HepG2 (cell line): Measurements from ENCODE around the gene CCDC30. TPM values are rescaled to one million over a fixed set of nuclear protein-coding genes. Genes with fewer than 3 reads are reported as not detected.
A peak's percentile ranks its signal among the peaks of the same experiment; 100 is the strongest.

Source experiments
- CBX1 ChIP-seq: IDR thresholded peaks from one replicate; pipeline ENCODE4 v1.6.1; 2016; ENCODE audit warnings: antibody characterized with exemption, low read depth
- ERF ChIP-seq: IDR thresholded peaks from 2 replicates; pipeline ENCODE4 v1.6.1; 2018; ENCODE audit warnings: missing biosample characterization, missing genetic modification reagents
- GATAD2A ChIP-seq: IDR thresholded peaks from 2 replicates; pipeline ENCODE4 v1.6.1; 2016
- HOMEZ ChIP-seq: IDR thresholded peaks from 2 replicates; pipeline ENCODE4 v1.6.1; 2016; ENCODE audit warnings: low read depth
- KLF13 ChIP-seq: sonication (generic); formaldehyde crosslinking; IDR thresholded peaks from 2 replicates; pipeline ENCODE4 v1.4.0; 2020; ENCODE audit warnings: mild to moderate bottlenecking, missing genetic modification reagents
- PHF8 ChIP-seq: sonication (generic); formaldehyde crosslinking; IDR thresholded peaks from 2 replicates; pipeline ENCODE4 v1.5.0; 2020; ENCODE audit warnings: missing genetic modification reagents
- SNAPC4 ChIP-seq: sonication (generic); formaldehyde crosslinking; IDR thresholded peaks from 2 replicates; pipeline ENCODE4 v1.4.0; 2020; ENCODE audit warnings: mild to moderate bottlenecking, missing genetic modification reagents
- TEAD3 ChIP-seq: optimal IDR thresholded peaks from 2 replicates; pipeline ENCODE3; 2016; ENCODE audit warnings: borderline replicate concordance
- TFE3 ChIP-seq: IDR thresholded peaks from 2 replicates; pipeline ENCODE4 v1.6.1; 2016
- TMF1 ChIP-seq: sonication (generic); formaldehyde crosslinking; IDR thresholded peaks from 2 replicates; pipeline ENCODE4 v1.8.1; 2022; ENCODE audit warnings: low read depth, missing genetic modification reagents
- polyA plus RNA-seq, 8 experiments: library from polyadenylated mRNA; depleted of rRNA in 3 of 8; stranded (reverse) in 7 of 8; unstranded in 1 of 8; fragments of >200 nt; fragmentation: Illumina TruSeq in 4 of 8; extraction: Trizol in 4 of 8; gene quantifications; 2 replicates each; pipeline versions ENCODE4 v1.2.1 to v1.2.3, GENCODE V29; 2011 to 2016; ENCODE audit warnings: low read depth in 4 of 8, missing spikeins in 1 of 8, mixed read lengths in 1 of 8; ENCODE audit not compliant: insufficient read depth in 1 of 8
- total RNA-seq, 5 experiments: library from RNA; depleted of rRNA; stranded (reverse); fragments of >200 nt; fragmentation: Illumina TruSeq; extraction: Trizol; gene quantifications; 2 replicates each; pipeline ENCODE4 v1.2.3, GENCODE V29; 2016; ENCODE audit warnings: low read depth in 1 of 5
- TF ChIP-seq, protein P1 (sequence below): IDR thresholded peaks from 2 replicates; pipeline ENCODE4 v1.4.0; 2020; ENCODE audit warnings: mild to moderate bottlenecking, missing genetic modification reagents
- TF ChIP-seq, protein P2 (sequence below): sonication (generic); formaldehyde crosslinking; IDR thresholded peaks from 2 replicates; pipeline ENCODE4 v1.4.0; 2020; ENCODE audit warnings: mild to moderate bottlenecking, missing genetic modification reagents
- TF ChIP-seq, protein P3 (sequence below): sonication (generic); formaldehyde crosslinking; conservative IDR thresholded peaks from 2 replicates; pipeline ENCODE4 v1.5.0; 2020; ENCODE audit warnings: missing genetic modification reagents

Gene CCDC30
- total and polyA plus RNA-seq, 2 of the 13 experiments (the other 11 are each of a cell fraction or from before 2014, with no cell fraction given) = 0.25 to 0.77 TPM

DNA sequence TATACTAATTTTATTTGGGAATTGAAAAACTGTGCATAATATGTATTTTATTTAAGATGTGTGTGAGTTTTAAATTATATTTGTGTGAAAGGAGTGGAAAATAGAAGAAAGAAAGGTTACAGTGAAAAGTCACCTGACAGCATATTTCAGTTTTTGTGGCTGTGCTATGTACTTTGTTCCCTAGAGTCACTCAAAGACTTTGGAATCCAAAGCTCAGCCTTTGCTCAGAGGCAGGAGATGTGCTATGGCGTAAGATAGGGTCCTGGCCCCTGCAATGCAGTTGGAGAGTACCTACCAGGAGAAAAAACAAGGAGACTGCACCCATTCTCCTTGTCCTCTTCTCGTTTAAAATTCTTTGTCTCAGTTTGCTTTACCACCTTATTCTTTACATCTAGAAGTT, 2.9 kb downstream of the CCDC30 start (continued):
- no peak for TF ChIP-seq KLF13 (CRISPR knock-in tag)
- TF ChIP-seq PHF8 (CRISPR knock-in tag) = no peak
- 0 out of 2 replicates have a peak, but pooled peaks have one; percentile 14 for TF ChIP-seq HOMEZ
- no peak for TF ChIP-seq SNAPC4 (CRISPR knock-in tag)
- TF ChIP-seq CBX1 = no peak
- peak; percentile 35; the same call in 1 of the 2 replicates for TF ChIP-seq TFE3 (CRISPR knock-in tag)
- TF ChIP-seq, protein P1, sequence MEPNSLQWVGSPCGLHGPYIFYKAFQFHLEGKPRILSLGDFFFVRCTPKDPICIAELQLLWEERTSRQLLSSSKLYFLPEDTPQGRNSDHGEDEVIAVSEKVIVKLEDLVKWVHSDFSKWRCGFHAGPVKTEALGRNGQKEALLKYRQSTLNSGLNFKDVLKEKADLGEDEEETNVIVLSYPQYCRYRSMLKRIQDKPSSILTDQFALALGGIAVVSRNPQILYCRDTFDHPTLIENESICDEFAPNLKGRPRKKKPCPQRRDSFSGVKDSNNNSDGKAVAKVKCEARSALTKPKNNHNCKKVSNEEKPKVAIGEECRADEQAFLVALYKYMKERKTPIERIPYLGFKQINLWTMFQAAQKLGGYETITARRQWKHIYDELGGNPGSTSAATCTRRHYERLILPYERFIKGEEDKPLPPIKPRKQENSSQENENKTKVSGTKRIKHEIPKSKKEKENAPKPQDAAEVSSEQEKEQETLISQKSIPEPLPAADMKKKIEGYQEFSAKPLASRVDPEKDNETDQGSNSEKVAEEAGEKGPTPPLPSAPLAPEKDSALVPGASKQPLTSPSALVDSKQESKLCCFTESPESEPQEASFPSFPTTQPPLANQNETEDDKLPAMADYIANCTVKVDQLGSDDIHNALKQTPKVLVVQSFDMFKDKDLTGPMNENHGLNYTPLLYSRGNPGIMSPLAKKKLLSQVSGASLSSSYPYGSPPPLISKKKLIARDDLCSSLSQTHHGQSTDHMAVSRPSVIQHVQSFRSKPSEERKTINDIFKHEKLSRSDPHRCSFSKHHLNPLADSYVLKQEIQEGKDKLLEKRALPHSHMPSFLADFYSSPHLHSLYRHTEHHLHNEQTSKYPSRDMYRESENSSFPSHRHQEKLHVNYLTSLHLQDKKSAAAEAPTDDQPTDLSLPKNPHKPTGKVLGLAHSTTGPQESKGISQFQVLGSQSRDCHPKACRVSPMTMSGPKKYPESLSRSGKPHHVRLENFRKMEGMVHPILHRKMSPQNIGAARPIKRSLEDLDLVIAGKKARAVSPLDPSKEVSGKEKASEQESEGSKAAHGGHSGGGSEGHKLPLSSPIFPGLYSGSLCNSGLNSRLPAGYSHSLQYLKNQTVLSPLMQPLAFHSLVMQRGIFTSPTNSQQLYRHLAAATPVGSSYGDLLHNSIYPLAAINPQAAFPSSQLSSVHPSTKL = peak; percentile 48; the same call in 1 of the 2 replicates
- peak; percentile 47 for TF ChIP-seq TEAD3 (CRISPR knock-in tag)
- TF ChIP-seq, protein P2, sequence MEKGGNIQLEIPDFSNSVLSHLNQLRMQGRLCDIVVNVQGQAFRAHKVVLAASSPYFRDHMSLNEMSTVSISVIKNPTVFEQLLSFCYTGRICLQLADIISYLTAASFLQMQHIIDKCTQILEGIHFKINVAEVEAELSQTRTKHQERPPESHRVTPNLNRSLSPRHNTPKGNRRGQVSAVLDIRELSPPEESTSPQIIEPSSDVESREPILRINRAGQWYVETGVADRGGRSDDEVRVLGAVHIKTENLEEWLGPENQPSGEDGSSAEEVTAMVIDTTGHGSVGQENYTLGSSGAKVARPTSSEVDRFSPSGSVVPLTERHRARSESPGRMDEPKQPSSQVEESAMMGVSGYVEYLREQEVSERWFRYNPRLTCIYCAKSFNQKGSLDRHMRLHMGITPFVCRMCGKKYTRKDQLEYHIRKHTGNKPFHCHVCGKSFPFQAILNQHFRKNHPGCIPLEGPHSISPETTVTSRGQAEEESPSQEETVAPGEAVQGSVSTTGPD (CRISPR knock-in tag) = no peak
- TF ChIP-seq, protein P3, sequence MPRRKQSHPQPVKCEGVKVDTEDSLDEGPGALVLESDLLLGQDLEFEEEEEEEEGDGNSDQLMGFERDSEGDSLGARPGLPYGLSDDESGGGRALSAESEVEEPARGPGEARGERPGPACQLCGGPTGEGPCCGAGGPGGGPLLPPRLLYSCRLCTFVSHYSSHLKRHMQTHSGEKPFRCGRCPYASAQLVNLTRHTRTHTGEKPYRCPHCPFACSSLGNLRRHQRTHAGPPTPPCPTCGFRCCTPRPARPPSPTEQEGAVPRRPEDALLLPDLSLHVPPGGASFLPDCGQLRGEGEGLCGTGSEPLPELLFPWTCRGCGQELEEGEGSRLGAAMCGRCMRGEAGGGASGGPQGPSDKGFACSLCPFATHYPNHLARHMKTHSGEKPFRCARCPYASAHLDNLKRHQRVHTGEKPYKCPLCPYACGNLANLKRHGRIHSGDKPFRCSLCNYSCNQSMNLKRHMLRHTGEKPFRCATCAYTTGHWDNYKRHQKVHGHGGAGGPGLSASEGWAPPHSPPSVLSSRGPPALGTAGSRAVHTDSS = no peak
- TF ChIP-seq TMF1 (CRISPR knock-in tag) = no peak
- TF ChIP-seq ERF (CRISPR knock-in tag) = no peak
- TF ChIP-seq GATAD2A (CRISPR knock-in tag) = 0 out of 2 replicates have a peak, but pooled peaks have one; percentile 28
